Heart right ventricle (tissue), 16 donors: ENCODE data around the gene CACNA1E. TPM values are rescaled to one million over a fixed set of nuclear protein-coding genes. Genes with fewer than 3 reads are reported as not detected.

Experiments used
- ATAC-seq, 8 donors: fragments of 200-7000 bp; cut with Tn5 transposase; one replicate each; pipeline ENCODE4 v1.9.1; 2020; ENCODE audit warnings: mild to moderate bottlenecking in 8 of 8, moderate library complexity in 8 of 8, moderate number of reproducible peaks in 1 of 8
- DNase-seq, 2 donors: peaks; one replicate each; pipeline ENCODE4 v3.0.0-alpha.2; 2020
- H3K27ac ChIP-seq, 10 donors: fragments of 200-600 bp; sonication (generic) in 2 of 10; one replicate each; pipeline versions ENCODE4 v1.5.0 to v1.8.0; 2020 to 2022; ENCODE audit warnings: mild to moderate bottlenecking in 3 of 10
- H3K27me3 ChIP-seq, 7 donors: fragments of 200-600 bp; one replicate each; pipeline ENCODE4 v1.8.0; 2021 to 2022; ENCODE audit warnings: mild to moderate bottlenecking in 2 of 7
- H3K36me3 ChIP-seq, 9 donors: fragments of 200-600 bp; sonication (generic) in 1 of 9; one replicate each; pipeline versions ENCODE4 v1.5.0 to v1.8.0; 2020 to 2022; ENCODE audit warnings: mild to moderate bottlenecking in 2 of 9
- H3K4me1 ChIP-seq, 9 donors: fragments of 200-600 bp; sonication (generic) in 1 of 9; one replicate each; pipeline versions ENCODE4 v1.5.0 to v1.8.0; 2020 to 2022; ENCODE audit warnings: mild to moderate bottlenecking in 4 of 9
- H3K4me3 ChIP-seq, 10 donors: fragments of 200-600 bp; sonication (generic) in 2 of 10; one replicate each; pipeline versions ENCODE4 v1.5.0 to v1.8.0; 2020 to 2022; ENCODE audit warnings: mild to moderate bottlenecking in 7 of 10, moderate library complexity in 2 of 10
- H3K9me3 ChIP-seq, 11 donors: fragments of 200-600 bp in 10 of 11; sonication (generic) in 2 of 11; one replicate each; pipeline versions ENCODE4 v1.5.0 to v1.8.0; 2013 to 2022; ENCODE audit warnings: mild to moderate bottlenecking in 2 of 11, control low read depth in 1 of 11, moderate library complexity in 1 of 11
- WGBS, 2 donors: extraction: QIAGEN DNeasy Blood & Tissue Kit; methylation state at CpG; one replicate each; pipeline ENCODE4 v1.1.7; 2013; ENCODE audit warnings: inconsistent platforms in 1 of 2; 5-methylcytosine and 5-hydroxymethylcytosine counted together
- intact Hi-C, 10 donors: fragments of 100-400 bp; cut with DNase I; formaldehyde crosslinking; loops; one replicate each; pipeline versions ENCODE4 v1.11.1 to v1.14.2; 2022
- polyA plus RNA-seq, 2 donors: library from polyadenylated mRNA; stranded (reverse); fragments of 200-250 nt; gene quantifications; one replicate each; pipeline ENCODE4 v1.2.3, GENCODE V29; 2013
- total RNA-seq, 10 donors: library from RNA; stranded (reverse); fragmentation: NEBNext Ultra II Directional in 3 of 10; extraction: Animal tissue kit (Norgen Biotek cat#: 25700) in 3 of 10; gene quantifications; one replicate each; pipeline versions ENCODE4 v1.2.1 to v1.2.4, GENCODE V29; 2021 to 2023
- TF ChIP-seq, protein P1 (sequence below), 9 donors: fragments of 200-600 bp; sonication (generic) in 2 of 9; IDR thresholded peaks; one replicate each; pipeline versions ENCODE4 v1.5.0 to v1.8.0; 2021 to 2022; ENCODE audit warnings: antibody characterized with exemption in 9 of 9, mild to moderate bottlenecking in 5 of 9, moderate library complexity in 1 of 9
- donor health status: Arrhythmogenic right ventricular cardiomyopathy.
- donor health status: ischemic (EF 13 %, LVEDD 7.1; RV severe dilation, severe dysfunction).
- donor health status: healthy with polysubstance abuse.
- donor health status: DM: no; HTN: yes; CAD: no.
- donor health status: DM: no; HTN: no; CAD: no.
- donor health status: ischemic (EF 25% LVEDD 6.9; RV normal size, moderate dysfunction).
- donor health status: ischemic (EF 25% LVEDD 5.7; RV mildly dilated, moderate dysfunction).
- donor health status: healthy.
- donor health status: DM: yes; HTN: yes; CAD: no.
- donor health status: Ischemic cardiomyopathy.
- donor health status: ischemic (EF 35%, LVEDD 5.7; RV mildly dilated, moderate dysfunction).
- donor health status: nonischemic (EF 11% LVEDD 7.7; RV severe dilation, severe dysfunction).
- donor health status: DM: yes; HTN: yes; CAD: no.
- donor health status: PGD.
- donor health status: ischemic (EF 29% LVEDD 5.4; RV normal size, mild dysfunction).
- donor health status: nonischemic (EF 23%, LVEDD 6.1; RV moderate dilation, normal function).

CACNA1E gene
- total and polyA plus RNA-seq, 12 donors = 0.04 to 21.7 (median 0.71) TPM

DNA sequence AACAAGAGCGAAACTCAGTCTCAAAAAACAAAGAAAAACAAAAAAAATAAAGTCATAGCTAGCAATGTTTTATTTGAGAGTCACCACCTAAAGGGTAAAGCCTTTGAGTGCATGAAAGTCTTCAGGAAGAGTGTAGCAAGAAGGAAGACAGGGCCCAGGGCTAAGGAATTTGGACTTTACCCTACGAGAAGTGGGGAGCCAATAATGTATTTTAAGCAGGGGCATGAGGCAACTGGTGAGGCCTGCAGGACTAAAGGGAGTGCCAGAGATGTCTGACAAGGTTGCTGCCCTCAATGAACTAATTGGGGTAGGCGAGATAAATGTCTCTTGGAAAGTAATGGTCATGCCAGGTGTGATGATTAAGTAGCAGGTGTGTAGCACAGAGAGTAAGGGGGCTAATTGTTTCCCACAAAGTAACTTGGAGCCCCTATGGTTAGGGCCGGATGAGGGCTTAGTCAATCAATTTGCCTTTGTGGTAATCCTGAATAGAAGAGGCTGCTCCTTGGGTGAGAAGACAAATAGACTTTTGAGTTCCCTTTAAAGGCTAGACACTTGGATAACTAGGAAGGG lies 31.6 kb upstream of the CACNA1E start:
- TF ChIP-seq, protein P1, sequence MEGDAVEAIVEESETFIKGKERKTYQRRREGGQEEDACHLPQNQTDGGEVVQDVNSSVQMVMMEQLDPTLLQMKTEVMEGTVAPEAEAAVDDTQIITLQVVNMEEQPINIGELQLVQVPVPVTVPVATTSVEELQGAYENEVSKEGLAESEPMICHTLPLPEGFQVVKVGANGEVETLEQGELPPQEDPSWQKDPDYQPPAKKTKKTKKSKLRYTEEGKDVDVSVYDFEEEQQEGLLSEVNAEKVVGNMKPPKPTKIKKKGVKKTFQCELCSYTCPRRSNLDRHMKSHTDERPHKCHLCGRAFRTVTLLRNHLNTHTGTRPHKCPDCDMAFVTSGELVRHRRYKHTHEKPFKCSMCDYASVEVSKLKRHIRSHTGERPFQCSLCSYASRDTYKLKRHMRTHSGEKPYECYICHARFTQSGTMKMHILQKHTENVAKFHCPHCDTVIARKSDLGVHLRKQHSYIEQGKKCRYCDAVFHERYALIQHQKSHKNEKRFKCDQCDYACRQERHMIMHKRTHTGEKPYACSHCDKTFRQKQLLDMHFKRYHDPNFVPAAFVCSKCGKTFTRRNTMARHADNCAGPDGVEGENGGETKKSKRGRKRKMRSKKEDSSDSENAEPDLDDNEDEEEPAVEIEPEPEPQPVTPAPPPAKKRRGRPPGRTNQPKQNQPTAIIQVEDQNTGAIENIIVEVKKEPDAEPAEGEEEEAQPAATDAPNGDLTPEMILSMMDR (IDR thresholded peaks at IDR 0.05) = no peak
- DNase-seq (no peak), ATAC-seq (no peak)
- intact Hi-C loops = no loop called here
- H3K36me3 ChIP-seq = no peaks in the 10 kb centered on the region
- no peak overlapping the region for H3K27ac ChIP-seq
- no peaks in the 10 kb centered on the region for H3K4me1 ChIP-seq
- H3K9me3 ChIP-seq = peaks cover 0 to 6% (median 0%) of the 10 kb centered on the region in 11 donors
- H3K27me3 ChIP-seq = peaks cover 0 to 11% (median 0%) of the 10 kb centered on the region in 7 donors
- WGBS, 2 donors = 73 to 79% methylated on average over 4 of the region's 4 CpGs
- H3K4me3 ChIP-seq = no peak overlapping the region

GRCh38 chr1:181452746-181453145 lies 30.6 kb upstream of the CACNA1E start:
- DNase-seq = no peak
- intact Hi-C loops = no loop called here
- ATAC-seq = no peak
- Histone ChIP-seq H3K4me1 (no peaks in the 10 kb centered on the region), H3K27me3 (peaks cover 0 to 11% (median 0%) of the 10 kb centered on the region in 7 donors), H3K27ac (no peak overlapping the region), H3K4me3 (no peak overlapping the region), H3K9me3 (peaks cover 0 to 14% (median 0%) of the 10 kb centered on the region in 11 donors), H3K36me3 (no peaks in the 10 kb centered on the region)
- TF ChIP-seq, protein P1 (IDR thresholded peaks at IDR 0.05) = no peak
- 47 to 49% methylated on average over 3 of the region's 3 CpGs for WGBS, 2 donors

DNA sequence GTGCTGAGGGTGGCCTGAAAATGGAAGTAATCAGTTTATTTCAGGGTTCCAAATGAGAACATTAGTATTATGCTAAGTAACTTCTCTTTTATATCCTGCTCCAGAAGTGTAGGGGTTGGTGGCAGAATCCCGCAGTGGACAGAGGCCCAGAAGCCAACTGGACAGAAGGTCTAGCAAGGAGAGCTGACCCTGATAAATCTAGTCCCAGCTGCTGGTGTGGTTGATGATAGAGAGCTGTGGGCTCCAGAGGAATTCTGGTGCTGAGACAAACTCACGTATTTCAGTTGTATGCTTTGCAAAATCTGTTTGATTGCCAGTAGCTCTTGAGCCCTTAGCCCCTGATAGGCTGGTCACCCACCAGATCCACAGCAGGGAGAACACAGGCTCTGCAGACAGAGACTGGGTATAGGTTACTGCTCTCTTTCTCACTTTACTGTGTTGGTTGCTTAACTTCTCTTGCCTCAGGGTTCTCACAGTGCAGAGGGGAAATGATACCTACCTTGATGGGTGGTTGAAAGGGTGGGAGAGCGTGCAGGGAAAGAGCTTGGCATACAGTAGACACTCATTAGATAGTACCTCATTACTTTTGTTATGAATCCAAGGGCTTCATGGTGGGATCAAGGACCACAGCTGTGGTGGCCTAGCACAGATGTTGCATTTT lies 29.6 kb upstream of the CACNA1E start:
- H3K36me3 ChIP-seq = no peaks in the 10 kb centered on the region
- WGBS, 2 donors = 78 to 87% methylated on average over 3 of the region's 3 CpGs
- H3K4me3 ChIP-seq = no peak overlapping the region
- no peak overlapping the region for H3K27ac ChIP-seq
- H3K9me3 ChIP-seq = peaks cover 0 to 14% (median 0%) of the 10 kb centered on the region in 11 donors
- DNase-seq (no peak), ATAC-seq (no peak)
- peaks cover 0 to 7% (median 0%) of the 10 kb centered on the region in 7 donors for H3K27me3 ChIP-seq
- intact Hi-C loops = no loop called here
- TF ChIP-seq, protein P1 (IDR thresholded peaks at IDR 0.05) = no peak
- H3K4me1 ChIP-seq = no peaks in the 10 kb centered on the region

GRCh38 chr1:181456551-181456950 lies 26.8 kb upstream of the CACNA1E start:
- TF ChIP-seq, protein P1 (IDR thresholded peaks at IDR 0.05) = no peak
- ATAC-seq (no peak), DNase-seq (no peak)
- 57 to 63% methylated on average over 3 of the region's 3 CpGs for WGBS, 2 donors
- intact Hi-C loops = no loop called here
- Histone ChIP-seq H3K27me3 (peaks cover 0 to 13% (median 0%) of the 10 kb centered on the region in 7 donors), H3K36me3 (no peaks in the 10 kb centered on the region), H3K4me3 (no peak overlapping the region), H3K27ac (no peak overlapping the region), H3K9me3 (peaks cover 0 to 14% (median 0%) of the 10 kb centered on the region in 11 donors), H3K4me1 (no peaks in the 10 kb centered on the region)
